T-cell (primary cell): ENCODE measurements around the gene RNF10. TPM values are rescaled to one million over a fixed set of nuclear protein-coding genes. Genes with fewer than 3 reads are reported as not detected.
A peak's percentile ranks its signal among the peaks of the same experiment; 100 is the strongest.
"Not testable (repeated sequence)": the region's sequence is repeated elsewhere in the genome, so short reads cannot be mapped to it uniquely, and the experiment has no call there.

Experiments used
- ATAC-seq, 4 experiments: fragments of 200-7000 bp in 3 of 4; fragments of 150-1000 bp in 1 of 4; cut with Tn5 transposase; replicated peaks in 1 of 4; 1 replicate in 3 of 4; 2 replicates in 1 of 4; pipeline ENCODE4 v1.10.0; 2021; ENCODE audit warnings: moderate library complexity in 3 of 4, mild to moderate bottlenecking in 2 of 4, moderate number of reproducible peaks in 1 of 4
- CTCF ChIA-PET, 2 donors: fragments of 300-600 bp; sonication (Branson Sonifier 250); formaldehyde crosslinking; loops; one replicate each; lab custom pipeline; 2022; ENCODE audit warnings: antibody characterized with exemption in 2 of 2; lab: Charles Lee
- POLR2A ChIA-PET, 2 donors: fragments of 300-600 bp; sonication (Branson Sonifier 250); formaldehyde crosslinking; loops; one replicate each; lab custom pipeline; 2022; ENCODE audit warnings: antibody characterized with exemption in 2 of 2; lab: Charles Lee
- DNase-seq, 35 experiments: peaks; one replicate each; pipeline versions ENCODE4 v3.0.0 to v3.0.0-alpha.2; 2013 to 2023
- H3K27ac ChIP-seq: one replicate; pipeline ENCODE4 v1.5.1; 2013; ENCODE audit warnings: low read length
- H3K27me3 ChIP-seq, 2 experiments: replicated peaks in 1 of 2; 1 replicate in 1 of 2; 2 replicates in 1 of 2; pipeline versions ENCODE4 v1.6.1 to v1.7.0; 2013; ENCODE audit warnings: low read length in 1 of 2, mixed read lengths in 1 of 2; ENCODE audit not compliant: control insufficient read depth in 2 of 2, insufficient read depth in 2 of 2; ENCODE audit errors: extremely low read depth in 1 of 2
- H3K36me3 ChIP-seq, 2 donors: 1 replicate in 1 of 2; 2 replicates in 1 of 2; pipeline versions ENCODE4 v1.6.1 to v1.7.0; 2013; ENCODE audit warnings: low read length in 1 of 2; ENCODE audit not compliant: control insufficient read depth in 2 of 2, insufficient read depth in 1 of 2; ENCODE audit errors: extremely low read depth in 1 of 2
- H3K4me1 ChIP-seq, 2 experiments: 1 replicate in 1 of 2; 2 replicates in 1 of 2; pipeline versions ENCODE4 v1.6.1 to v1.7.0; 2013; ENCODE audit warnings: low read length in 2 of 2, mixed read lengths in 1 of 2; ENCODE audit not compliant: insufficient read depth in 2 of 2, control insufficient read depth in 1 of 2; ENCODE audit errors: extremely low read depth in 1 of 2
- H3K4me3 ChIP-seq, 2 donors: 1 replicate in 1 of 2; 2 replicates in 1 of 2; pipeline versions ENCODE4 v1.5.1 to v1.7.0; 2013; ENCODE audit warnings: mild to moderate bottlenecking in 2 of 2, low read length in 1 of 2, moderate library complexity in 1 of 2; ENCODE audit not compliant: control insufficient read depth in 1 of 2; ENCODE audit errors: extremely low read depth in 1 of 2
- H3K9me3 ChIP-seq: 2 replicates; pipeline ENCODE4 v1.7.0; 2013
- H3K27ac Mint-ChIP-seq, 2 donors: one replicate each; pipeline ENCODE4 v1.8.0; 2020 to 2021; ENCODE audit warnings: mild to moderate bottlenecking in 2 of 2, mixed read lengths in 2 of 2
- H3K27me3 Mint-ChIP-seq, 2 donors: one replicate each; pipeline ENCODE4 v1.8.0; 2021 to 2022; ENCODE audit warnings: mixed read lengths in 2 of 2
- H3K36me3 Mint-ChIP-seq: one replicate; pipeline ENCODE4 v1.8.0; 2021; ENCODE audit warnings: mixed read lengths
- H3K4me1 Mint-ChIP-seq, 3 donors: one replicate each; pipeline ENCODE4 v1.8.0; 2020 to 2022; ENCODE audit warnings: mixed read lengths in 3 of 3, mild to moderate bottlenecking in 1 of 3
- H3K4me3 Mint-ChIP-seq, 3 donors: one replicate each; pipeline ENCODE4 v1.8.0; 2020 to 2022; ENCODE audit warnings: mild to moderate bottlenecking in 3 of 3, mixed read lengths in 3 of 3, moderate library complexity in 3 of 3
- H3K9me3 Mint-ChIP-seq, 3 donors: one replicate each; pipeline ENCODE4 v1.8.0; 2020 to 2022; ENCODE audit warnings: mixed read lengths in 3 of 3
- WGBS: methylation state at CpG from one replicate; pipeline ENCODE4 v1.1.5; 2013; ENCODE audit warnings: missing lambda C conversion rate; ENCODE audit not compliant: insufficient coverage; 5-methylcytosine and 5-hydroxymethylcytosine counted together
- total RNA-seq, 35 experiments: library from RNA in 6 of 35; stranded (reverse) in 6 of 35; fragments of 120-200 nt in 1 of 35; gene quantifications; one replicate each; pipeline versions ENCODE4 v1.2.1 to v1.2.4 and lab custom pipeline; 2013 to 2026

RNF10 gene
- total RNA-seq, 5 donors from 2014 or later (not counting 1 experiment from before 2014, with no cell fraction given) = 204 to 348 (median 222) TPM

DNA sequence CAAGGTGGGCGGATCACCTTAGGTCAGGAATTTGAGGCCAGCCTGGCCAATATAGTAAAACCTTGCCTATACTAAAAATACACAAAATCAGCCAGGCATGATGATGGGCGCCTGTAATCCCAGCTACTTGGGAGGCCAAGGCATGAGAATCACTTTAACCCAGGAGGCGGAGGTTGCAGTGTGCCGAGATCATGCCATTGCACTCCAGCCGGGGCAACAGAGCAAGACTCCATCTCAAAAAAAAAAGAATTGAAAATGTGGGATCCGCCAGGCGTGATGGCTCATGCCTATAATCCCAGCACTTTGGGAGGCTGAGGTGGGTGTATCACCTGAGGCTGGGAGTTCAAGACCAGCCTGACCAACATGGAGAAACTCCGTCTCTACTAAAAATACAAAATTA lies 14.8 kb upstream of the RNF10 start:
- H3K27ac Mint-ChIP-seq, H3K4me1 Mint-ChIP-seq, CTCF ChIA-PET, H3K4me3 ChIP-seq, H3K27ac ChIP-seq, H3K27me3 ChIP-seq, ATAC-seq, H3K9me3 Mint-ChIP-seq, POLR2A ChIA-PET, H3K4me3 Mint-ChIP-seq, H3K9me3 ChIP-seq, DNase-seq, H3K27me3 Mint-ChIP-seq, H3K4me1 ChIP-seq: not testable (repeated sequence)
- 100% methylated on average over 5 of the region's 8 CpGs for WGBS
- peaks cover 17% of the 10 kb centered on the region for H3K36me3 Mint-ChIP-seq
- H3K36me3 ChIP-seq = peaks cover 3 to 14% of the 10 kb centered on the region in 2 donors

GRCh38 chr12:120522568-120522967 lies 11.6 kb upstream of the RNF10 start:
- no peak overlapping the region for H3K27ac ChIP-seq
- ATAC-seq (no peak), DNase-seq (no peak)
- no peaks in the 10 kb centered on the region for H3K27me3 Mint-ChIP-seq
- peaks cover 4 to 6% (median 5%) of the 10 kb centered on the region in 3 donors for H3K4me1 Mint-ChIP-seq
- ChIA-PET CTCF (interaction anchor here in 1 of 2 donors (0.6 kb wide), 1 partner anchor 1031 kb away, joined by 3 read pairs; no protein-coding TSS in a partner anchor), POLR2A (no interaction called here)
- no peak overlapping the region for H3K4me3 Mint-ChIP-seq
- no peak overlapping the region for H3K27ac Mint-ChIP-seq
- peaks cover 0 to 3% of the 10 kb centered on the region in 2 donors for H3K36me3 ChIP-seq
- peaks cover 5% of the 10 kb centered on the region for H3K36me3 Mint-ChIP-seq
- no peaks in the 10 kb centered on the region for H3K9me3 Mint-ChIP-seq
- H3K27me3 ChIP-seq = no peaks in the 10 kb centered on the region
- no peaks in the 10 kb centered on the region for H3K4me1 ChIP-seq
- WGBS = 95% methylated on average over 8 of the region's 9 CpGs
- H3K4me3 ChIP-seq = no peak overlapping the region
- no peaks in the 10 kb centered on the region for H3K9me3 ChIP-seq

- H3K4me3 ChIP-seq = peak within 1 kb of the TSS; percentile 95 to 96
- no peaks in the 10 kb centered on the region for H3K9me3 ChIP-seq
- DNase-seq (peak; percentile 65 to 87 (median 78)), ATAC-seq (peak; percentile 96 to 97 (median 97))
- CTCF ChIA-PET = interaction anchor here in 1 of 2 donors (0.5 to 0.8 kb wide), 6 partner anchors 9 to 150 kb away, joined by 3 to 6 read pairs (median 4); no protein-coding TSS in a partner anchor
- Mint-ChIP-seq H3K4me1 (peaks cover 26 to 33% (median 27%) of the 10 kb centered on the region in 3 donors), H3K4me3 (peak within 1 kb of the TSS; percentile 100), H3K27me3 (no peaks in the 10 kb centered on the region), H3K36me3 (no peaks in the 10 kb centered on the region), H3K27ac (peak within 1 kb of the TSS; percentile 99), H3K9me3 (no peaks in the 10 kb centered on the region)
- H3K36me3 ChIP-seq = no peaks in the 10 kb centered on the region
- peak within 1 kb of the TSS; percentile 83 for H3K27ac ChIP-seq
- POLR2A ChIA-PET = interaction anchor here (0.5 to 1.7 kb wide), 9 partner anchors 9 to 238 kb away, joined by 3 to 8 read pairs (median 5); partner anchors contain the start of gene DYNLL1 (in 1 of the 2)
- H3K27me3 ChIP-seq = no peaks in the 10 kb centered on the region
- H3K4me1 ChIP-seq = peaks cover 6 to 18% of the 10 kb centered on the region in 2 experiments
- WGBS = 0% methylated on average over 35 of the region's 38 CpGs
Observed at GRCh38 chr12:120528861-120529525, 5.2 kb upstream of the RNF10 start, which contains the start of gene COQ5. TSS of gene COQ5 (minus strand) at chr12:120529158. CDS start at chr12:120529141, 17 bp downstream.

GRCh38 chr12:120529641-120530417 lies 4.3 kb upstream of the RNF10 start:
- DNase-seq (peak in 1 of 35 experiments; percentile 33), ATAC-seq (no peak)
- H3K27ac Mint-ChIP-seq = peak overlapping the region; percentile 99
- H3K36me3 Mint-ChIP-seq = no peaks in the 10 kb centered on the region
- H3K4me3 Mint-ChIP-seq = peak overlapping the region; percentile 100
- 71% methylated on average over 7 of the region's 19 CpGs for WGBS
- Histone ChIP-seq H3K4me1 (peaks cover 6 to 20% of the 10 kb centered on the region in 2 experiments), H3K27ac (peak overlapping the region; percentile 83), H3K4me3 (peak overlapping the region; percentile 95 to 96), H3K9me3 (no peaks in the 10 kb centered on the region), H3K27me3 (no peaks in the 10 kb centered on the region), H3K36me3 (no peaks in the 10 kb centered on the region)
- H3K27me3 Mint-ChIP-seq = no peaks in the 10 kb centered on the region
- no peaks in the 10 kb centered on the region for H3K9me3 Mint-ChIP-seq
- peaks cover 28 to 37% (median 29%) of the 10 kb centered on the region in 3 donors for H3K4me1 Mint-ChIP-seq
- ChIA-PET CTCF (no interaction called here), POLR2A (interaction anchor here in 1 of 2 donors (1.7 kb wide), 1 partner anchor 9 kb away, joined by 8 read pairs; no protein-coding TSS in a partner anchor)

DNA sequence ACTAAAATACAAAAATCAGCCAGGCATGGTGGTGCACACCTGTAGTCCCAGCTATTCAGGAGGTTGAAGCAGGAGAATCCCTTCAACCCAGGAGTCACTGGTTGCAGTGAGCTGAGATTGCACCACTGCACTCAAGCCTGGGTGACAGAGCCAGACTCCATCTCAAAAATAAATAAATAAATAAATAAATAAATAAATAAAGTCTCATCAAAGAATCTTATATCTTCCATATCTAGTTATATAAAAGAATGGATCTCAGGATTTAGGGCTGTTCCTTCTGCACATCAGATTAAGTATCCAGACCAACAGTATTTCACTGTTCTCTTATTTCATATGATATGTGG lies 3.8 kb upstream of the RNF10 start:
- CTCF ChIA-PET, H3K36me3 ChIP-seq, H3K27me3 ChIP-seq, H3K27ac ChIP-seq, H3K36me3 Mint-ChIP-seq, H3K9me3 ChIP-seq, H3K27ac Mint-ChIP-seq, POLR2A ChIA-PET, H3K4me3 ChIP-seq, H3K27me3 Mint-ChIP-seq, DNase-seq, H3K9me3 Mint-ChIP-seq, ATAC-seq: not testable (repeated sequence)
- H3K4me3 Mint-ChIP-seq = peak overlapping the region; percentile 100
- H3K4me1 ChIP-seq = peaks cover 8 to 20% of the 10 kb centered on the region in 2 experiments
- peaks cover 30 to 37% (median 33%) of the 10 kb centered on the region in 3 donors for H3K4me1 Mint-ChIP-seq

GRCh38 chr12:120532701-120533238 lies 1.4 kb upstream of the RNF10 start:
- CTCF ChIA-PET = no interaction called here
- no peak for ATAC-seq
- Mint-ChIP-seq H3K9me3 (no peaks in the 10 kb centered on the region), H3K4me3 (no peak overlapping the region), H3K36me3 (peaks cover 3% of the 10 kb centered on the region), H3K27me3 (no peaks in the 10 kb centered on the region), H3K4me1 (peaks cover 48 to 54% (median 52%) of the 10 kb centered on the region in 3 donors), H3K27ac (peak overlapping the region in 1 of 2 donors; percentile 57)
- no peak overlapping the region for H3K27ac ChIP-seq
- no peak for DNase-seq
- POLR2A ChIA-PET = no interaction called here
- H3K4me3 ChIP-seq = no peak overlapping the region
- H3K27me3 ChIP-seq = no peaks in the 10 kb centered on the region
- no CpG with 5 or more reads among the region's 4 CpGs for WGBS
- no peaks in the 10 kb centered on the region for H3K9me3 ChIP-seq
- H3K36me3 ChIP-seq = peaks cover 0 to 2% of the 10 kb centered on the region in 2 donors
- peaks cover 28 to 36% of the 10 kb centered on the region in 2 experiments for H3K4me1 ChIP-seq
